Measurements from ENCODE around the gene NDUFV2. TPM values are rescaled to one million over a fixed set of nuclear protein-coding genes. Genes with fewer than 3 reads are reported as not detected.
"Not testable (repeated sequence)": the region's sequence is repeated elsewhere in the genome, so short reads cannot be mapped to it uniquely, and the experiment has no call there.

Gene NDUFV2
- total and polyA plus RNA-seq, 2 of the 8 experiments (the other 6 are each of a cell fraction or from before 2014, with no cell fraction given): 90.8 to 191 TPM

GRCh38 chr18:9165883-9166282 is 63.4 kb downstream of the NDUFV2 start:
- not testable (repeated sequence) for H3K23me2 ChIP-seq (ENCODE audit: low read depth, low read length); FAIRE-seq
- peaks cover 3 to 43% of the 10 kb centered on the region in 2 experiments; a peak in 3 of 4 replicates for H3K79me2 ChIP-seq (ENCODE audit: control insufficient read depth in 1 of 2, insufficient read depth in 2 of 2, low read length in 2 of 2)

GRCh38 chr18:9169515-9169914 is 67.0 kb downstream of the NDUFV2 start:
- H3K23ac ChIP-seq (ENCODE audit: insufficient read length); H2BK120ac ChIP-seq (replicated peaks; ENCODE audit: low read depth, low read length); H4K8ac ChIP-seq (ENCODE audit: extremely low read depth, insufficient read depth, low read length); FAIRE-seq; POLR2A ChIA-PET (ENCODE audit: partially characterized antibody); H2BK5ac ChIP-seq (ENCODE audit: low read depth, low read length); H2BK15ac ChIP-seq (ENCODE audit: low read length); H4K5ac ChIP-seq (ENCODE audit: insufficient read length, low read depth, low read length); H3K79me1 ChIP-seq (ENCODE audit: low read depth, low read length); H3K27me3 ChIP-seq (replicated peaks in 1 of 4; ENCODE audit: control insufficient read depth in 3 of 4, extremely low read depth in 1 of 4, insufficient read depth in 3 of 4, low read length in 3 of 4); H3K23me2 ChIP-seq (ENCODE audit: low read depth, low read length); H3K18ac ChIP-seq (ENCODE audit: extremely low read depth, low read length); H3K14ac ChIP-seq (ENCODE audit: insufficient read length); H2BK20ac ChIP-seq (ENCODE audit: low read length); H3K4me1 ChIP-seq (replicated peaks in 1 of 4; ENCODE audit: control insufficient read depth in 3 of 4, insufficient read depth in 4 of 4, low read length in 3 of 4); H2AFZ ChIP-seq (ENCODE audit: low read length); H3K4me3 ChIP-seq (ENCODE audit: extremely low read depth in 1 of 4, insufficient read depth in 2 of 4, low read depth in 3 of 4, low read length in 4 of 4); DNase-seq (ENCODE audit: low read depth in 1 of 2, low spot score in 2 of 2); H2BK12ac ChIP-seq (ENCODE audit: low read depth, low read length); H3K9me3 ChIP-seq (ENCODE audit: insufficient read depth in 2 of 2, low read depth in 1 of 2, low read length in 1 of 2); H3K56ac ChIP-seq (replicated peaks; ENCODE audit: insufficient read length, low read depth, low read length); CTCF ChIA-PET (ENCODE audit: partially characterized antibody); H3K4me2 ChIP-seq (ENCODE audit: insufficient read depth in 1 of 2, low read depth in 2 of 2, low read length in 2 of 2); H3K27ac ChIP-seq (ENCODE audit: low read depth, low read length); H3K36me3 ChIP-seq (ENCODE audit: control insufficient read depth in 2 of 4, insufficient read depth in 4 of 4, low read length in 3 of 4); H3K9ac ChIP-seq (replicated peaks in 1 of 4; ENCODE audit: extremely low read depth in 1 of 4, low read depth in 3 of 4, low read length in 3 of 4); H2AK5ac ChIP-seq (ENCODE audit: low read depth, low read length); H4K20me1 ChIP-seq (replicated peaks in 1 of 2; ENCODE audit: control insufficient read depth in 1 of 2, insufficient read depth in 2 of 2, low read length in 2 of 2); H4K91ac ChIP-seq (replicated peaks; ENCODE audit: insufficient read length, low read length); H3K4ac ChIP-seq (replicated peaks; ENCODE audit: insufficient read length, low read depth, low read length): not testable (repeated sequence)
- WGBS, 2 experiments (ENCODE audit: extremely low coverage in 1 of 2, insufficient coverage in 1 of 2, insufficient read length in 1 of 2, insufficient replicate concordance in 2 of 2, low coverage in 1 of 2, low lambda C conversion rate in 2 of 2, missing lambda C conversion rate in 1 of 2): 91% methylated on average over 3 of the region's 3 CpGs; no CpG with 5 or more reads in 1 of the 2 experiments
- peaks cover 0 to 42% of the 10 kb centered on the region in 2 experiments; a peak in 3 of 4 replicates for H3K79me2 ChIP-seq (ENCODE audit: control insufficient read depth in 1 of 2, insufficient read depth in 2 of 2, low read length in 2 of 2)

More at GRCh38 chr18:9165883-9166282, 63.4 kb downstream of the NDUFV2 start:
- H4K8ac ChIP-seq (ENCODE audit: extremely low read depth, insufficient read depth, low read length); H2BK15ac ChIP-seq (ENCODE audit: low read length); H3K27ac ChIP-seq (ENCODE audit: low read depth, low read length); H3K23ac ChIP-seq (ENCODE audit: insufficient read length); H3K9me3 ChIP-seq (ENCODE audit: insufficient read depth in 2 of 2, low read depth in 1 of 2, low read length in 1 of 2); H2BK12ac ChIP-seq (ENCODE audit: low read depth, low read length); H2AFZ ChIP-seq (ENCODE audit: low read length); H4K20me1 ChIP-seq (replicated peaks in 1 of 2; ENCODE audit: control insufficient read depth in 1 of 2, insufficient read depth in 2 of 2, low read length in 2 of 2); H4K91ac ChIP-seq (replicated peaks; ENCODE audit: insufficient read length, low read length); H2AK5ac ChIP-seq (ENCODE audit: low read depth, low read length); POLR2A ChIA-PET (ENCODE audit: partially characterized antibody); H3K14ac ChIP-seq (ENCODE audit: insufficient read length); H3K4me2 ChIP-seq (ENCODE audit: insufficient read depth in 1 of 2, low read depth in 2 of 2, low read length in 2 of 2); H3K4ac ChIP-seq (replicated peaks; ENCODE audit: insufficient read length, low read depth, low read length); DNase-seq (ENCODE audit: low read depth in 1 of 2, low spot score in 2 of 2); H3K36me3 ChIP-seq (ENCODE audit: control insufficient read depth in 2 of 4, insufficient read depth in 4 of 4, low read length in 3 of 4); H2BK20ac ChIP-seq (ENCODE audit: low read length); H2BK5ac ChIP-seq (ENCODE audit: low read depth, low read length); H3K27me3 ChIP-seq (replicated peaks in 1 of 4; ENCODE audit: control insufficient read depth in 3 of 4, extremely low read depth in 1 of 4, insufficient read depth in 3 of 4, low read length in 3 of 4); H3K9ac ChIP-seq (replicated peaks in 1 of 4; ENCODE audit: extremely low read depth in 1 of 4, low read depth in 3 of 4, low read length in 3 of 4); CTCF ChIA-PET (ENCODE audit: partially characterized antibody); H2BK120ac ChIP-seq (replicated peaks; ENCODE audit: low read depth, low read length); H3K4me3 ChIP-seq (ENCODE audit: extremely low read depth in 1 of 4, insufficient read depth in 2 of 4, low read depth in 3 of 4, low read length in 4 of 4); H3K18ac ChIP-seq (ENCODE audit: extremely low read depth, low read length); H3K79me1 ChIP-seq (ENCODE audit: low read depth, low read length); H4K5ac ChIP-seq (ENCODE audit: insufficient read length, low read depth, low read length); H3K56ac ChIP-seq (replicated peaks; ENCODE audit: insufficient read length, low read depth, low read length); H3K4me1 ChIP-seq (replicated peaks in 1 of 4; ENCODE audit: control insufficient read depth in 3 of 4, insufficient read depth in 4 of 4, low read length in 3 of 4): not testable (repeated sequence)
- WGBS, 2 experiments (ENCODE audit: extremely low coverage in 1 of 2, insufficient coverage in 1 of 2, insufficient read length in 1 of 2, insufficient replicate concordance in 2 of 2, low coverage in 1 of 2, low lambda C conversion rate in 2 of 2, missing lambda C conversion rate in 1 of 2): 97% methylated on average over 3 of the region's 3 CpGs; no CpG with 5 or more reads in 1 of the 2 experiments
